HG03432 (cell line): Measurements from ENCODE around the gene RBMS2.
"Not testable (repeated sequence)": the region's sequence is repeated elsewhere in the genome, so short reads cannot be mapped to it uniquely, and the experiment has no call there.

Source experiments
- ATAC-seq: cut with Tn5 transposase; IDR thresholded peaks from one replicate; pipeline ENCODE4 v1.9.1; 2021; ENCODE audit warnings: mild to moderate bottlenecking, moderate library complexity; ENCODE audit not compliant: unreplicated experiment

The RBMS2 gene

DNA sequence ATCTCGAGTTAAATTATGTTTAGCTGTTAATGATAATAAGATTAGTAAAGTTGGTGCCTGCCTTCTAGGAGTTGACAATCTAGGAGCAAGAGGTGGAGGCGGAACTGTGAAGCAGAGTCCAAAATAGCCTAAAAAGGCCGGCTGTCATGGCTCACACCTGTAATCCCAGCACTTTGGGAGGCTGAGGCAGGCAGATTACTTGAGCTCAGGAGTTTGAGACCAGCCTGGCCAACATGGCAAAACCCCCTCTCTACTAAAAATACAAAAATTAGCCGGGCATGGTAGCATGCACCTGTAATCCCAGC is 7.7 kb upstream of the RBMS2 start:
- not testable (repeated sequence) for ATAC-seq

GRCh38 chr12:56517854-56518253 is 3.8 kb upstream of the RBMS2 start:
- no peak for ATAC-seq

DNA sequence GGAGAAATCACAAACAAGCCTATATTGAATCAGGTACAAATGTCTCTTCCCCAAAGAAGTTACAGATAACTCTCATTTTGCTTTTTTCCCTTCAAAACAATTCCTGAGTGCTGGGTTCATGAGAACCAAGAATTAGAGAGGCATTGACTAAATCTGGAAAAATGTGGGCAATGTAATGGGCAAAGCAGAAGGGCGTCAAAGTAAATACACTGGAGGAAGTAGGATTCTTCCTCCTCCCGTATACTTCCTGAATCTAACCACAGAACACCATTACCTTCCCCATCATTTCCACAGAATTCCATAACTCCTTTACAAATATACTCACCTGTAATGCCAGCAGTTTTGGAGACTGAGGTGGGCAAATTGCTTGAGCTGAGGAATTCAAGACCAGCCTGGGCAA is 3.0 kb upstream of the RBMS2 start:
- no peak for ATAC-seq

DNA sequence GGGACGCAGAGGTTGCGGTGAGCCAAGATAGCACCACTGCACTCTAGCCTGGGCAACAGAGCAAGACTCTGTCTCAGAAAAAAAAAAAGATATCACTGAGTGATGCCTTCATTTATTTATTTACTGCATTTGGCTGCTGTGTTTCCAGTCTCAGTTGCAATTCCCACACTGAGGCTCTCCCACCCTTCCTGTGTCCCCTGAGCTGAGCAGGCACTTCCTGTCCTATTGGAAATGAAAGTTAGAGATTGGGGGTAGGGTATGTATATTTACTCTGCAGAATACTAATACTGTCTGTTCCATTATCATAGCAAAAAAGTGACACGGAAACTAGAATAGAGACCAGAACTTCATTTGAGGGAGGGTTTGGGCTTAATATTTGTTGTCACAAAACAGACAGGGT is 1.6 kb upstream of the RBMS2 start:
- ATAC-seq, result no peak

GRCh38 chr12:56520506-56520905 is 1.1 kb upstream of the RBMS2 start:
- no peak for ATAC-seq

DNA sequence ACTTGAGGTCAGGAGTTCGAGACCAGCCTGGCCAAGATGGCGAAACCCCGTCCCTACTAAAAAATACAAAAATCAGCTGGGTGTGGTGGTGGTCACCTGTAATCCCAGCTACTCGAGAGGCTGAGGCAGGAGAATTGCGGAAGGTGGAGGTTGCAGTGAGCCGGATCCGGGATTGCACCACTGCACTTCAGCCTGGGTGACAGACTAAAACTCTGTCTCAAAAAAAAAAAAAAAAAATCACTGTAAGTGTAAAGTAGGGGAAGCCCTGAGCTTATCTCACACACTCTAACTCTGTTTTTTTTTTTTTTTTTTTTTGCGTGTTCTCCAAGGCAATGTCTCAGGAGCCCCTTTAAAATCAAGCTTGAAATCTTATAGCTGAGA is 421 bp upstream of the RBMS2 start:
- ATAC-seq, result no peak

DNA sequence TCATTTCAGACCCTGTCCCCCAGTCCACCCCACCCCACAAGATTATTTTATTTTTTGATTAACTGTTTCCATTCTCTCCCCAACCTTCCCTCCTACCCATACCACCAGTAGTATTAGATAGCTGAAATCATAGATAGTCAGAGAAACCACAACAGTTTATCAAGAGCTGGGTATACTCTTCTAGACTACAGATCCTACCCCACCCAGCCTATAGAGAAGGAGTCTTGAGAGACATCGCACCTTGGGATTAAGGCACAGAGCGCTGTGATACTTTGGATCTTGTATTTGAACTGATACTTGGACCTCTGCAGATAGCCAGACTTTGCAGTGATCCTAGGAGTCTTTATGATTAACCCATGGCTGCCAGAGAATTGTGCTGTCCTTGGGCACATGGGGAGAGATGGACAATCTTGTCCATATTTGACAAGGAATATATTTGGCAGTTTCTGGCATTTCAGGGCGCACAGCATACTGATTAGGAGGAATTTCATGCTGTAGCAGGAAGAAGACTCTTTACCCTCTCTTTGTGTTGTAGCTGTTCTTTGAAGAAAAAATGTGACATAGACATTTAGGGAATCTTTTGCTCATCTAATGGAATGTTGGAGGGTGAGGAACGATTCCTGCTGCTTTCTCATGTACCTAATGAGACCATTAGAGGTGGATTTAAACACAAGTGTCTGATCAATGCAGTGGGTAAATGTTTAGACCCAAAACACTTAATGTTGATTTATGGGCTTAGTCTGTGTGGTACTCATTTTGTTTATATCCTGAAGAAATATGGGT is 982 bp downstream of the RBMS2 start:
- no peak for ATAC-seq

DNA sequence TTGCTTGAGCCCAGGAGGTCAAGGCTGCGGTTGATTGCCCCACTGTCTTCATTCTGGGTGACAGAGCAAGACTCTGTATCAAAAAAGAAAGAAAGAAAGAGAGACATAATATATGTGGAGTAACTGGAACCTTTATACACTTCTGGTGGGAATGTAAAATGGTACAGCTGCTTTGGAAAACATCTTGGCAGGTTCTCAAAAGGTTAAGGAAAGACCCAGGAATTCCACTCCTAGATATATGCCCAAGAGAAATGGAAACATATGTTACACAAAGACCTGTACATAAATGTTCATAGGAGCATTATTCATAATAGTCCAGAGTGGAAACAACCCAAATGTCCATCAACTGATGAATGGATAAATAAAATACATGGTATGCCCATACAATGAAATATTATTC is 7.2 kb downstream of the RBMS2 start:
- ATAC-seq, result no peak

DNA sequence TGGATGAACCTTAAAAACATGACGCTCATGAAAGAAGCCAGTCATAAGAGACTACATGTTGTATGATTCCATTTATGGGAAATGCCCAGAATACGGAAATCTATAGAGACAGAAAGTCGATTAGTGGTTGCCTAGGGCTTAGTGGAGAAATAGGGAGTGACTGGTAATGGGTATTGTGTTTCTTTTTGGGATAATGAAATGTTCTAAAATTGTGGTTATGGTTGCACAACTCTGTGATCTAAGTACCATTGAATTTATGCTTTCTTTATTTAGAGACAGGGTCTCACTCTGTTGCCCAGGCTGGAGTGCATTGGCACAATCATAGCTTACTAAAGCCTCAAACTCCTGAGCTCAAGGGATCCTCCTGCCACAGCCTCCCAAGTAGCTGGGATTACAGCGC is 8.0 kb downstream of the RBMS2 start:
- ATAC-seq, result no peak

DNA sequence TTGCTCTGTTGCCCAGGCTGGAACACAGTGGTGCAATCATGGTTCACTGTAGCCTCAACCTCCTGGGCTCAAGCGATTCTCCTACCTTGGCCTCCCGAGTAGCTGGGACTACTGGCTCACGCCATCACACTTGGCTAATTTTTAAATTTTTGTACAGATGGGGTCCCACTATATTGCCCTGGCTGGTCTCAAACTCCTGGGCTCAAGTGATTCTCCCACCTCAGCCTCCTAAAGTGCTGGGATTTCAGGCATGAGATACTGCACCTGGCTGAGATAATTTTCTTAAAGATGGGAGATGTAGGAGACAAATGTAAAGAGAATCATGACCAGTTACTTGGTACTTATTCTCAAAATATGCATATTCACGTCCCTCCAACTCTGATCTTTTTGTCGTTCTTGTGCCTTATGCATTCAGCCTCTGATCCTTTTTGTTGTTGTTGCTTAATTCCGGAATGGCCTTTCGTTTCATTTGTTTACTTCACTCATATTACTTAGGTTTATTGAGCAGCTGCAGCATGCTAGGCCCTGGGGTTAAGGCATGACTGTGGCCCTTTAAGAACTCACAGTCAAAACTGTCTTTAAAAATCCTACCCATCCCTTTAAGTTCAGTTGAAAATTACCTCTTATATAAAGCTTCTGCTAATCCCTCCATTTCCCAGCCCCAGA is 8.9 kb downstream of the RBMS2 start:
- ATAC-seq, result no peak

DNA sequence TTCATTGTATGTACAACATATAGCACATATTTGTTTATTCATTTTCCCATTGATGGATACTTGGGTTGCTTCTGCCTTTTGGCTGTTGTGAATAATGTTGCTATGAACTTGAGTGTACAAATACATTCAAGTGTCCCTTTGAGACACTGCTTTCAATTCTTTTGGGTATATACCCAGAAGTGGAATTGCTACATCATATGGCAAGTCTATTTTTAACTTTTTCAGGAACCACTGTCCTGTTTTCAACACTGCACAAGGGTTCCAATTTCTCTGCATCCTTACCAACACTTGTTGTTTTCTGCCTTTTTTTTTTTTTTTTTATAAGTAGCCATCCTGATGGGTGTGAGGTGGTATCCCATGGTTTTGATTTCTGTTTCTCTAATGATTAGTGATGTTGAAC is 15.9 kb downstream of the RBMS2 start:
- no peak for ATAC-seq

GRCh38 chr12:56541631-56542030 is 20.0 kb downstream of the RBMS2 start:
- no peak for ATAC-seq

GRCh38 chr12:56542164-56542563 is 20.5 kb downstream of the RBMS2 start:
- no peak for ATAC-seq

- no peak for ATAC-seq
These were observed 23.5 kb downstream of the RBMS2 start for GRCh38 chr12:56545023-56545604.

DNA sequence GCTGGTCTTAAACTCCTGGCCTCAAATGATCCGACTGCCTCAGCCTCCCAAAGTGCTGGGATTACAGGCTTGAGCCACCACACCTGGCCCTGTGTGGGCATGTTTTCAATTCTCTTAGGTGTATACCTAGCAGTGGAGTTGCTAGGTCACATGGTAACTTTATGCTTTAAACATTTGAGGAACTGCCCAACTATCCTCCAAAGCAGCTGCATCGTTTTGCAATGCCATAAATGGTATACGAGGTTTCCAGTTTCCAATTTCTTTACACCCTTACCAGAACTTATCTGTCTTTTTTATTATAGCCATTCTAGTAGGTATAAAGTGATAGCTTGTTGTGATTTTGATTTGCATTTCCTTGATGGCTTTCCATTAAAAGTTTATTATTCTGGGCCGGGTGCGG is 25.1 kb downstream of the RBMS2 start:
- no peak for ATAC-seq

DNA sequence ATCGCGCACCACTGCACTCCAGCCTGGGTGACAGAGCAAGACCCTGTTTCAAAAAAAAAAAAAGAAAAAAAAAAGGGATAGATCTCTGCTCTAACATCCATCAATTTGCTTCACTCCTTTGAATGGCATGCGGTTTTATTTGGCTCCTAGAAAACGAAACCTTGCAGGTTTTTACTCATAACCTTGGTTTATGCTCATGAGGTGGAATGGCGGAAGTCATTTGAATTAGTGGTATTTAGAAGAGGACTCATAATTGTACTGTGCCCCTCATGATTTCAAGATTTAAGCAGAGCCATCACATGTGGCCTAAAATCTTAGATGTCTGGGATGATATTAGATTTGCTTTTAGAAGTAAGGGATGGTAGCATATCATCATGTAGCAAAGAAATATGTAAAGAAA is 29.4 kb downstream of the RBMS2 start:
- no peak for ATAC-seq

DNA sequence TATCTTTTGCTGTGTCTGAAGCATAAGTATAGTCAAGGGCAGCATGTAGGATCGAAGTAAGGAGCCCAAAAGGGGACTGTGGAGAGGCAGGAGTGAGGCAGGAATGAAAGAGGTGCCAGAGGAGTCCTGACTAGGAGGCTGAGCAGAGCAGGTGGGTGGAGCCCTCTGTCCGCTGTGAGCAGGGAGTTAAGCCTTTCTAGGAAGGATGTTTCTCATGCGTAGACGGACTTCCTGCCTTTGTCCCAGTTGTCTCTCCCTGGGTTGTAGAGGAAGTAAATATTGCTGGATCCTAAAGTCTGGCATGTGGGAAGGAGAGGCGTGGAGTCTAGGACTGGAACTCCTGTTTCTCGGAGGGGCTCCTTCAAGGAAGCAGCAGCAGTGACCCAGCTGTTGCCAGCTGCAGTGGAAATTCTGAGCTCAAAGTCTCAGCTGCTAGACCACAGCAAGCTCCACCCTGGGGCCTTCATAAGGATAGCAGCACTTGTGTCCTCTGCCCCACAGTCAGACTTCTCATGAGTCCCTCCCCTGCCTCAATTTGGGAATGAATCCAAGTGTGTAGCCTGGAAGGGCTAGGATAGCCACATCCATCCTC is 44.0 kb downstream of the RBMS2 start:
- peak; percentile 58 for ATAC-seq

DNA sequence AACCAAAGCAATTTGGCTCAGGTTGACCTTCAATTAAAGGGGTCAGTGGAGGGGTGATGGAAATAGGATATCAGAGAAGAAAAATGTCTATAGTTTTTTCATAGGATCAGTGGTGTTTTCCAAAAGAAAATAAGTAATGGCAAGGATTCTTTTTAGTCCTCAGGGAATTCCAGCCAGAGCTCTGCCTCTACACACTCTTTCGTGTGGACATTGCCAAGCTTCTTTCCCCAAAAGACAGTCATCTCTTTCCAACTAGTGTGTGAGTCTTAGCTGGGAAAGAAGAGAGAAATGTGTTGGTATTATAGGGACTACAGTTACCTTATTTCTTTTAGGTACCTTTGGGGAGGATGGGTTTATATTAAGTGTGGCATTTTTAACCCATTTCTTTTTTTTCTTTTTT is 46.5 kb downstream of the RBMS2 start:
- ATAC-seq, result no peak

- ATAC-seq, result no peak
These were observed 49.5 kb downstream of the RBMS2 start for GRCh38 chr12:56571121-56571520.

DNA sequence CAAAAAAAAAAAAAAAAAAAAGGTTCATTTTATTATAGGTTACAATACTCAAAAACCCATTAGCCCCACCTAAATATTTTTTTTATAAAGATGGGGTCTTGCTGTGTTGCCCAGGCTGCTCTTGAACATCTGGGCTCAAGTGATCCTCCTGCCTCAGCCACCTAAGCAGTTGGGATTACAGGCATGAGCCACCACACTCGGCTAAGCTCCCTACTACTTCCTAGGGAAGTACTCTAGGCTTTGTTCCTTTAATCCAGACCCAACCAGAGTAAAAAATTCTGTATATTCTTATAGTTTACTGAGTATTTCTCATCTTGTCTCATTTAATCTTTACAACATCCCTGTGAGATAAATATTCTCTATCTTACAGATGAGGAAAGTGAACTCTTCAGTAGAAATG is 50.7 kb downstream of the RBMS2 start:
- ATAC-seq, result no peak

DNA sequence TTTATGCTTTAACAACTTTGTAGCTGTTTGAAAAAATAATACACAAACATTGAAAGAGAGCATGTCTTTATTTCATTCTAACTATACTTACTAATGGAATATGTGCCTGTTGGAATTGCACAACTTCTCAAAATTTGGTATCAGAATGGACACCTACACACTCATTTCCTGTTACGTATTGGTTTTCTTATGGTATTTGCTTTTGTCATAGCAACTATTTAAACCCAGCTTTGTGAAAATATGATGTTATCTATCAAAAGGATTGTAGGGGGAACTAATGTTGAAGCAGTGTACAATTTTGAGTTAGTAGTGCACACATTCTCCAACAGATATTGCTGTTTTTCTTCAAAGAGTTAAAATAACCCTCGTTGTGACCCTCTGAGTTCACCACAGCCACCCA is 52.6 kb downstream of the RBMS2 start:
- ATAC-seq, result no peak

- ATAC-seq, result not testable (repeated sequence)
These were observed 55.6 kb downstream of the RBMS2 start for GRCh38 chr12:56577248-56577647.
